ENCODE data around the gene PSME1.

Gene PSME1

GRCh38 chr14:24160850-24161804, 25.1 kb downstream of the PSME1 start, which contains the start of gene IRF9:
TSS of gene IRF9 (plus strand) at chr14:24161265. CDS start at chr14:24162145, 880 bp downstream.
- DNase-seq (ENCODE audit: low read depth, low spot score), result peak; percentile 93
- peak within 1 kb of the TSS; percentile 67 for H3K4me3 ChIP-seq (ENCODE audit: low read length)

- H3K4me3 ChIP-seq (ENCODE audit: low read length), result no peak overlapping the region
Observed at GRCh38 chr14:24162093-24162492, 26.1 kb downstream of the PSME1 start.

GRCh38 chr14:24164518-24164991, 28.6 kb downstream of the PSME1 start:
- DNase-seq (ENCODE audit: low read depth, low spot score), result no peak
- no peak overlapping the region for H3K4me3 ChIP-seq (ENCODE audit: low read length)

More at GRCh38 chr14:24162093-24162492, 26.1 kb downstream of the PSME1 start:
- no peak for DNase-seq (ENCODE audit: low read depth, low spot score)

- H3K4me3 ChIP-seq (ENCODE audit: low read length), result no peak overlapping the region
- DNase-seq (ENCODE audit: low read depth, low spot score), result no peak
Observed at GRCh38 chr14:24165785-24166184, 29.8 kb downstream of the PSME1 start.

GRCh38 chr14:24167469-24168114, 31.6 kb downstream of the PSME1 start:
- DNase-seq (ENCODE audit: low read depth, low spot score), result no peak
- H3K4me3 ChIP-seq (ENCODE audit: low read length), result no peak overlapping the region

- H3K4me3 ChIP-seq (ENCODE audit: low read length), result no peak within 1 kb of the TSS
- DNase-seq (ENCODE audit: low read depth, low spot score), result no peak
Observed at GRCh38 chr14:24171422-24172260, 35.6 kb downstream of the PSME1 start, which contains the start of gene REC8. TSS of gene REC8 (plus strand) at chr14:24172080. CDS start at chr14:24172553, 473 bp downstream.

- no peak overlapping the region for H3K4me3 ChIP-seq (ENCODE audit: low read length)
- no peak for DNase-seq (ENCODE audit: low read depth, low spot score)
Observed at GRCh38 chr14:24172261-24172860, 36.4 kb downstream of the PSME1 start.

GRCh38 chr14:24172871-24173281, 36.9 kb downstream of the PSME1 start:
- DNase-seq (ENCODE audit: low read depth, low spot score), result no peak
- no peak overlapping the region for H3K4me3 ChIP-seq (ENCODE audit: low read length)

GRCh38 chr14:24176599-24176998, 40.6 kb downstream of the PSME1 start:
- no peak for DNase-seq (ENCODE audit: low read depth, low spot score)
- no peak overlapping the region for H3K4me3 ChIP-seq (ENCODE audit: low read length)

- DNase-seq (ENCODE audit: low read depth, low spot score), result no peak
- no peak overlapping the region for H3K4me3 ChIP-seq (ENCODE audit: low read length)
Observed at GRCh38 chr14:24177041-24177825, 41.2 kb downstream of the PSME1 start.

GRCh38 chr14:24177891-24178290, 41.9 kb downstream of the PSME1 start:
- DNase-seq (ENCODE audit: low read depth, low spot score), result no peak
- H3K4me3 ChIP-seq (ENCODE audit: low read length), result no peak overlapping the region

GRCh38 chr14:24178399-24179178, 42.6 kb downstream of the PSME1 start:
- no peak for DNase-seq (ENCODE audit: low read depth, low spot score)

GRCh38 chr14:24179294-24179960, 43.4 kb downstream of the PSME1 start:
- no peak for DNase-seq (ENCODE audit: low read depth, low spot score)
- no peak overlapping the region for H3K4me3 ChIP-seq (ENCODE audit: low read length)

More at GRCh38 chr14:24178399-24179178, 42.6 kb downstream of the PSME1 start:
- H3K4me3 ChIP-seq (ENCODE audit: low read length), result no peak overlapping the region

- no peak overlapping the region for H3K4me3 ChIP-seq (ENCODE audit: low read length)
- no peak for DNase-seq (ENCODE audit: low read depth, low spot score)
Observed at GRCh38 chr14:24179961-24180796, 44.2 kb downstream of the PSME1 start.

- H3K4me3 ChIP-seq (ENCODE audit: low read length), result no peak overlapping the region
- no peak for DNase-seq (ENCODE audit: low read depth, low spot score)
Observed at GRCh38 chr14:24181371-24182077, 45.5 kb downstream of the PSME1 start.

Data from Jurkat, Clone E6-1 (cell line).